Colonic mucosa (tissue), 4 donors: ENCODE results near the gene CPVL. TPM values are rescaled to one million over a fixed set of nuclear protein-coding genes. Genes with fewer than 3 reads are reported as not detected.
A peak's percentile ranks its signal among the peaks of the same experiment; 100 is the strongest.

Experiments
- DNase-seq: peaks from one replicate; pipeline ENCODE4 v3.0.0-alpha.2; 2020
- H3K27ac ChIP-seq: fragments of 200-600 bp; one replicate; pipeline ENCODE4 v1.8.0; 2021
- H3K27me3 ChIP-seq: fragments of 200-600 bp; one replicate; pipeline ENCODE4 v1.8.0; 2021
- H3K36me3 ChIP-seq: fragments of 200-600 bp; one replicate; pipeline ENCODE4 v1.8.0; 2021
- H3K4me1 ChIP-seq: fragments of 200-600 bp; one replicate; pipeline ENCODE4 v1.8.0; 2021; ENCODE audit warnings: mild to moderate bottlenecking
- H3K4me3 ChIP-seq: fragments of 200-600 bp; one replicate; pipeline ENCODE4 v1.8.0; 2021
- H3K9ac ChIP-seq, 2 donors: one replicate each; pipeline ENCODE4 v1.7.0; 2013; ENCODE audit warnings: control low read depth in 2 of 2, low read depth in 2 of 2, low read length in 2 of 2
- H3K9me3 ChIP-seq: fragments of 200-600 bp; one replicate; pipeline ENCODE4 v1.8.0; 2021
- intact Hi-C: fragments of 100-400 bp; cut with DNase I; formaldehyde crosslinking; loops from one replicate; pipeline ENCODE4 v1.14.1; 2022
- total RNA-seq, 2 donors: library from RNA; stranded (reverse); fragmentation: NEBNext Ultra II Directional in 1 of 2; extraction: Animal tissue kit (Norgen Biotek cat#: 25700) in 1 of 2; gene quantifications; one replicate each; pipeline ENCODE4 v1.2.1, GENCODE V29; 2021
- TF ChIP-seq, protein P1 (sequence below): fragments of 200-600 bp; IDR thresholded peaks from one replicate; pipeline ENCODE4 v1.8.0; 2022; ENCODE audit warnings: antibody characterized with exemption, mild to moderate bottlenecking
- donor health status: healthy.
- donor health status: DM: no; HTN: no; CAD: no.
- donor health status: DM: no; HTN: no; CAD: no.

The CPVL gene
- total RNA-seq, 2 donors from 2014 or later, result 4.9 to 17.0 TPM

DNA sequence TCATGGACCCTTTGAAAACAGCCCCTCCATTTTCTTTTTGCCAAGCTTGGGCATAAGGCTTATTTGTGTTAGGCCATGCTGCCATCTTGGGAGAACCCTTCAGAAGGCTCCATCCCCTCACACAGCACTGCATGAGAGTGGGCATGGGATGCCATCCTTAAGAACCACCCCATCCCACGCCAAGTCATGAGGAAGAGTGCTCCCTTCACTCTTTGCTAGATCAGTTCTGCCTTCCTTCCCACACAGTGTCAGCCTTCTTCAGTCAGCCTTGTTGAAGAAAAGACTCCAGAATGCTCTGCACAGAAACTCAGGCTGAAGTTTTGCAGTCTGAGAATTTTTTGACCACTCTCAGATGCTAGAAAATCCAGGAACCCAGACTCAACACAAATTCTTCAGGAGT, 32.8 kb upstream of the CPVL start:
- DNase-seq, result no peak
- TF ChIP-seq, protein P1, sequence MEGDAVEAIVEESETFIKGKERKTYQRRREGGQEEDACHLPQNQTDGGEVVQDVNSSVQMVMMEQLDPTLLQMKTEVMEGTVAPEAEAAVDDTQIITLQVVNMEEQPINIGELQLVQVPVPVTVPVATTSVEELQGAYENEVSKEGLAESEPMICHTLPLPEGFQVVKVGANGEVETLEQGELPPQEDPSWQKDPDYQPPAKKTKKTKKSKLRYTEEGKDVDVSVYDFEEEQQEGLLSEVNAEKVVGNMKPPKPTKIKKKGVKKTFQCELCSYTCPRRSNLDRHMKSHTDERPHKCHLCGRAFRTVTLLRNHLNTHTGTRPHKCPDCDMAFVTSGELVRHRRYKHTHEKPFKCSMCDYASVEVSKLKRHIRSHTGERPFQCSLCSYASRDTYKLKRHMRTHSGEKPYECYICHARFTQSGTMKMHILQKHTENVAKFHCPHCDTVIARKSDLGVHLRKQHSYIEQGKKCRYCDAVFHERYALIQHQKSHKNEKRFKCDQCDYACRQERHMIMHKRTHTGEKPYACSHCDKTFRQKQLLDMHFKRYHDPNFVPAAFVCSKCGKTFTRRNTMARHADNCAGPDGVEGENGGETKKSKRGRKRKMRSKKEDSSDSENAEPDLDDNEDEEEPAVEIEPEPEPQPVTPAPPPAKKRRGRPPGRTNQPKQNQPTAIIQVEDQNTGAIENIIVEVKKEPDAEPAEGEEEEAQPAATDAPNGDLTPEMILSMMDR, result no peak
- no peak overlapping the region for H3K27ac ChIP-seq
- no peak overlapping the region for H3K4me3 ChIP-seq
- H3K9me3 ChIP-seq, result no peaks in the 10 kb centered on the region
- no peaks in the 10 kb centered on the region for H3K4me1 ChIP-seq
- no peaks in the 10 kb centered on the region for H3K36me3 ChIP-seq
- H3K27me3 ChIP-seq, result no peaks in the 10 kb centered on the region
- no peak overlapping the region for H3K9ac ChIP-seq
- intact Hi-C loops, result no loop called here

DNA sequence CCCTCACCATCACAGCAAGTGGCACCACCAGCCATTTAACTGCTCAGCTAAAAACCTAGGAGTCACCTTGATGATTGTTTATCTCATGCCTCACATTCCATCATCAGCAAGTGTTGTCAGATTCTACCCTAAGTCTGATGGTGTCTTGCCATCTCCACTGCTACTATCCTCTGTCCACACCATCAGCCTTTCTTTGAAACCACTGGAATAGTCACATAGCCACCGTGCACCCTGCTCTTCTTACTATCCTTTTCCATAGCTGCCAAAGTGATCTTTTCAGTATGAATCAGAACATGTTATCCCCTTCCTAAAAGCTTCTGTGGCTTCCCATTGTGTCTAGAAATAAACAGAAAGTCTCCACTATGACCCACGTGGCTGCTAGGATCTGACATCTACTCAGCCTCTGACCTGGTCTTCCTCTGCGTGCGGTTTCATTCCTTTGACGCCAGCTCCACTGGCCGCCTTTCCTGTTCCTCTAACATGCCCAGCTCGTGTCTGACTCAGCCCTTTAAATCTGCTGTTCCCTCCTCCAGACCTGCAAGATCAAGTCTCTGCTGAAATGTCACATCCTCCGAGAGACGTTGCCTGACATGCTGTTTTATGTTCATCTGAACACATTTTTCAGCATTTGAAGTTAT, 31.7 kb upstream of the CPVL start:
- Histone ChIP-seq H3K4me1 (no peaks in the 10 kb centered on the region), H3K27ac (no peak overlapping the region), H3K4me3 (no peak overlapping the region), H3K9ac (no peak overlapping the region), H3K9me3 (no peaks in the 10 kb centered on the region), H3K36me3 (no peaks in the 10 kb centered on the region), H3K27me3 (no peaks in the 10 kb centered on the region)
- intact Hi-C loops, result no loop called here
- peak; percentile 32 for DNase-seq
- TF ChIP-seq, protein P1, result no peak

DNA sequence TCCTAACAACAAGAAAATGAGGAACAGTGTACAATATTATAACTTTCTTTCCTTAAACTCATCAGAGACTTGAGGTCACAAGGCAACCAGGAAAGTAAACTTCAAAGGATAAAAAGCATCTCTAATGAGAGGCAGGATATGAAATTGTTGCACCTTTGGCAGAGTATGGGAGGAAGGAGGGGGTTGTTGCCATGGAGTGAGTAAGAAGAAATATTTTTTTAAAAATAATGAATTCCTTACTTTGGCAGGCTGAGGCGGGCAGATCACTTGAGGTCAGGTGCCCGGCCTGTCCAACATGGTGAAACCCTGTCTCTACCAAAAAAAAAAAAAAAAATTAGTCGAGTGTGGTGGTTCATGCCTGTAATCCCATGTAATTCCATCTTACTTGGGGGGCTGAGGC, 27.1 kb upstream of the CPVL start:
- Histone ChIP-seq H3K9me3 (no peaks in the 10 kb centered on the region), H3K27ac (no peak overlapping the region), H3K4me1 (no peaks in the 10 kb centered on the region), H3K4me3 (no peak overlapping the region), H3K9ac (no peak overlapping the region), H3K27me3 (no peaks in the 10 kb centered on the region), H3K36me3 (no peaks in the 10 kb centered on the region)
- intact Hi-C loops, result no loop called here
- TF ChIP-seq, protein P1, result no peak
- DNase-seq, result no peak

DNA sequence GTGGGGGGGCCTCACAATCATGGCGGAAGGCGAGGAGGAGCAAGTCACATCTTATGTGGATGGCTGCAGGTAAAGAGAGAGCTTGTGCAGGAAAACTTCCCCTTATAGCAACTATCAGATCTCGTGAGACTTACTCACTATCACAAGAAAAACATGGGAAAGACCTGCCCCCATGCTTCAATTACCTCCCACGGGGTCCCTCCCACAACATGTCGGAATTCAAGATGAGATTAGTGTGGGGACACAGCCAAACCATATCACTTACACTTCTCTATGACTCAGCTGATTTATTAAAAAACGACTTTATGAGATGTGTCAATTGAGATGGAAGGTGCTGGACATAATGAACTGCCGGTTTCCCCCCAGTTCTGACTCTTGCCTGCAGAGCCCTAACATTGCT, 24.4 kb upstream of the CPVL start:
- no peaks in the 10 kb centered on the region for H3K9me3 ChIP-seq
- H3K4me3 ChIP-seq, result no peak overlapping the region
- TF ChIP-seq, protein P1, result no peak
- no peak overlapping the region for H3K9ac ChIP-seq
- no peak overlapping the region for H3K27ac ChIP-seq
- DNase-seq, result no peak
- intact Hi-C loops, result no loop called here
- no peaks in the 10 kb centered on the region for H3K36me3 ChIP-seq
- H3K27me3 ChIP-seq, result no peaks in the 10 kb centered on the region
- H3K4me1 ChIP-seq, result no peaks in the 10 kb centered on the region

DNA sequence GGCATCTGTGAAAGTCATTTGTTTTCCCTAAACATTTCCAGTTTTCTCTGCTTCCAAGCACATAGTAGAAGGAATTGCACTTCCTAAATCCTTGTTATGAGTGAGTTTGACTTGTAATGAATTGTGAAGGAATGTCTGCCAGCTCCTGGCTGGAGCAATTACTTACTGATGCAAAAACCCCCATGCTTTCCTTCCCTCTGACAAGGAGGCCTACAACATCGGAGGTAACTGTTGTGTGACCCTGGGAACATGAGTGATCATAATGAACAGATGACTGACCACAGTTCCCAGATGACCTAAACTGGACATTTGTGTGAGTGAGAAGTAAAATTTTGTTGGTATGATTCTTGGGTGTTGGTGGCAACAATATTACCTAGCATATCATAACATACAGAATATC, 21.4 kb upstream of the CPVL start:
- TF ChIP-seq, protein P1, result no peak
- intact Hi-C loops, result no loop called here

More for the DNA sequence above, 21.4 kb upstream of the CPVL start:
- no peak overlapping the region for H3K27ac ChIP-seq
- no peak for DNase-seq
- H3K9me3 ChIP-seq, result no peaks in the 10 kb centered on the region
- H3K4me1 ChIP-seq, result no peaks in the 10 kb centered on the region
- H3K4me3 ChIP-seq, result no peak overlapping the region
- H3K9ac ChIP-seq, result no peak overlapping the region
- no peaks in the 10 kb centered on the region for H3K36me3 ChIP-seq
- H3K27me3 ChIP-seq, result no peaks in the 10 kb centered on the region
